Measurements from ENCODE around the gene RAB20. TPM values are rescaled to one million over a fixed set of nuclear protein-coding genes. Genes with fewer than 3 reads are reported as not detected.

The RAB20 gene
- total RNA-seq, 1 experiment from 2014 or later, result 7.9 TPM

DNA sequence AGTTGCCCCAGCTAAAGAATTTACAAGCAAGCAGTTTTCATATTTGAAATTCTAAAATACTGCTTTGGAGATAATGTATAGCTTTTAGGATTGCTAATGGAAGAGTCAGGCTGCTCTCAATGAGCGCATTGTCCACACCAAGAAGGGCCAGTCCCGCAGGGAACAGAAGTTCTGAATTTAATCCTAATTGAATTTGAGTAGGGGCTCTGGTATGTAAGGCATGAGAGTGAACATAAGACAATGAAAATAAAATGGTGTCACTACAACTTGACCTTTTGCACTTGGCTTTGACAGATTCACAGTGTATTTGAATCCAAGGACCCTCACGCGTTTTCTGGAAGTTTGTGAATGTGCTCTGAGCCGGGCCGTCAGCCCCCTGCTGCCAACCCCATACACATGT is 32.6 kb downstream of the RAB20 start:
- no peak for TF ChIP-seq CTCF (IDR thresholded peaks at IDR 0.05)
- TF ChIP-seq, protein P1, sequence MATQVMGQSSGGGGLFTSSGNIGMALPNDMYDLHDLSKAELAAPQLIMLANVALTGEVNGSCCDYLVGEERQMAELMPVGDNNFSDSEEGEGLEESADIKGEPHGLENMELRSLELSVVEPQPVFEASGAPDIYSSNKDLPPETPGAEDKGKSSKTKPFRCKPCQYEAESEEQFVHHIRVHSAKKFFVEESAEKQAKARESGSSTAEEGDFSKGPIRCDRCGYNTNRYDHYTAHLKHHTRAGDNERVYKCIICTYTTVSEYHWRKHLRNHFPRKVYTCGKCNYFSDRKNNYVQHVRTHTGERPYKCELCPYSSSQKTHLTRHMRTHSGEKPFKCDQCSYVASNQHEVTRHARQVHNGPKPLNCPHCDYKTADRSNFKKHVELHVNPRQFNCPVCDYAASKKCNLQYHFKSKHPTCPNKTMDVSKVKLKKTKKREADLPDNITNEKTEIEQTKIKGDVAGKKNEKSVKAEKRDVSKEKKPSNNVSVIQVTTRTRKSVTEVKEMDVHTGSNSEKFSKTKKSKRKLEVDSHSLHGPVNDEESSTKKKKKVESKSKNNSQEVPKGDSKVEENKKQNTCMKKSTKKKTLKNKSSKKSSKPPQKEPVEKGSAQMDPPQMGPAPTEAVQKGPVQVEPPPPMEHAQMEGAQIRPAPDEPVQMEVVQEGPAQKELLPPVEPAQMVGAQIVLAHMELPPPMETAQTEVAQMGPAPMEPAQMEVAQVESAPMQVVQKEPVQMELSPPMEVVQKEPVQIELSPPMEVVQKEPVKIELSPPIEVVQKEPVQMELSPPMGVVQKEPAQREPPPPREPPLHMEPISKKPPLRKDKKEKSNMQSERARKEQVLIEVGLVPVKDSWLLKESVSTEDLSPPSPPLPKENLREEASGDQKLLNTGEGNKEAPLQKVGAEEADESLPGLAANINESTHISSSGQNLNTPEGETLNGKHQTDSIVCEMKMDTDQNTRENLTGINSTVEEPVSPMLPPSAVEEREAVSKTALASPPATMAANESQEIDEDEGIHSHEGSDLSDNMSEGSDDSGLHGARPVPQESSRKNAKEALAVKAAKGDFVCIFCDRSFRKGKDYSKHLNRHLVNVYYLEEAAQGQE (IDR thresholded peaks at IDR 0.05; ENCODE audit: insufficient read depth in 1 of 2, low read depth in 2 of 2, low read length in 1 of 2), result no peak
- TF ChIP-seq SIN3A (IDR thresholded peaks at IDR 0.05; ENCODE audit: borderline replicate concordance, insufficient read depth, low read depth, low read length), result no peak
- no peak for TF ChIP-seq TCF7L2 (IDR thresholded peaks at IDR 0.05; ENCODE audit: low read depth, low read length)
- no peak for TF ChIP-seq POLR2AphosphoS5 (IDR thresholded peaks at IDR 0.05; ENCODE audit: low read depth, low read length)
- DNase-seq (ENCODE audit: low read depth, low spot score), result no peak
- no TSS peak for BruUV-seq (replicated peaks)
- no peak for ATAC-seq
- CTCF ChIA-PET, result no interaction called here
- no peaks in the 10 kb centered on the region for H3K36me3 ChIP-seq (ENCODE audit: control insufficient read depth, insufficient read depth, low read length)
- no peaks in the 10 kb centered on the region for H3K9me3 ChIP-seq (ENCODE audit: control insufficient read depth, insufficient read depth, low read depth, low read length)
- H3K27ac ChIP-seq (ENCODE audit: low read length), result peak overlapping the region; percentile 3; the same call in 1 of the 2 replicates
- no peak overlapping the region for H3K4me3 ChIP-seq (ENCODE audit: low read depth in 2 of 2, low read length in 2 of 2)
- in situ Hi-C loops (cut with HindIII; ENCODE audit: low pct_unique_long_range_greater_than_20kb, low sequenced_read_pairs) (no loop called here), intact Hi-C loops (cut with micrococcal nuclease; ENCODE audit: unreplicated experiment) (no loop called here)
- peaks cover 23% of the 10 kb centered on the region for H3K4me1 ChIP-seq (ENCODE audit: control insufficient read depth, insufficient read depth, low read length)
- H3K27me3 ChIP-seq (ENCODE audit: control insufficient read depth, insufficient read depth, low read length), result no peaks in the 10 kb centered on the region
- POLR2A ChIA-PET, result no interaction called here

GRCh38 chr13:110528371-110528770 is 33.2 kb downstream of the RAB20 start:
- no peak for TF ChIP-seq SIN3A (IDR thresholded peaks at IDR 0.05; ENCODE audit: borderline replicate concordance, insufficient read depth, low read depth, low read length)
- TF ChIP-seq TCF7L2 (IDR thresholded peaks at IDR 0.05; ENCODE audit: low read depth, low read length), result no peak
- TF ChIP-seq, protein P1 (IDR thresholded peaks at IDR 0.05; ENCODE audit: insufficient read depth in 1 of 2, low read depth in 2 of 2, low read length in 1 of 2), result no peak
- no peak for TF ChIP-seq POLR2AphosphoS5 (IDR thresholded peaks at IDR 0.05; ENCODE audit: low read depth, low read length)
- TF ChIP-seq CTCF (IDR thresholded peaks at IDR 0.05), result no peak
- in situ Hi-C loops (cut with HindIII; ENCODE audit: low pct_unique_long_range_greater_than_20kb, low sequenced_read_pairs) (no loop called here), intact Hi-C loops (cut with micrococcal nuclease; ENCODE audit: unreplicated experiment) (no loop called here)
- Histone ChIP-seq H3K27me3 (ENCODE audit: control insufficient read depth, insufficient read depth, low read length) (no peaks in the 10 kb centered on the region), H3K9me3 (ENCODE audit: control insufficient read depth, insufficient read depth, low read depth, low read length) (no peaks in the 10 kb centered on the region), H3K36me3 (ENCODE audit: control insufficient read depth, insufficient read depth, low read length) (no peaks in the 10 kb centered on the region), H3K4me3 (ENCODE audit: low read depth in 2 of 2, low read length in 2 of 2) (no peak overlapping the region), H3K27ac (ENCODE audit: low read length) (peak overlapping the region; percentile 3; the same call in 1 of the 2 replicates), H3K4me1 (ENCODE audit: control insufficient read depth, insufficient read depth, low read length) (peaks cover 23% of the 10 kb centered on the region)
- no peak for ATAC-seq
- POLR2A ChIA-PET, result no interaction called here
- CTCF ChIA-PET, result no interaction called here
- no peak for DNase-seq (ENCODE audit: low read depth, low spot score)
- no TSS peak for BruUV-seq (replicated peaks)
